SHP77 treated with DMSO at 0.1 percent for 48 hours (cell line): Measurements from ENCODE around the gene SLC51B.
"Not testable (repeated sequence)": the region's sequence is repeated elsewhere in the genome, so short reads cannot be mapped to it uniquely, and the experiment has no call there.

Experiments used
- DNase-seq: peaks from one replicate; lab custom pipeline; 2025; lab: John Stamatoyannopoulos, UW

The SLC51B gene

GRCh38 chr15:65066001-65066634 is 20.9 kb downstream of the SLC51B start:
- no peak for DNase-seq

DNA sequence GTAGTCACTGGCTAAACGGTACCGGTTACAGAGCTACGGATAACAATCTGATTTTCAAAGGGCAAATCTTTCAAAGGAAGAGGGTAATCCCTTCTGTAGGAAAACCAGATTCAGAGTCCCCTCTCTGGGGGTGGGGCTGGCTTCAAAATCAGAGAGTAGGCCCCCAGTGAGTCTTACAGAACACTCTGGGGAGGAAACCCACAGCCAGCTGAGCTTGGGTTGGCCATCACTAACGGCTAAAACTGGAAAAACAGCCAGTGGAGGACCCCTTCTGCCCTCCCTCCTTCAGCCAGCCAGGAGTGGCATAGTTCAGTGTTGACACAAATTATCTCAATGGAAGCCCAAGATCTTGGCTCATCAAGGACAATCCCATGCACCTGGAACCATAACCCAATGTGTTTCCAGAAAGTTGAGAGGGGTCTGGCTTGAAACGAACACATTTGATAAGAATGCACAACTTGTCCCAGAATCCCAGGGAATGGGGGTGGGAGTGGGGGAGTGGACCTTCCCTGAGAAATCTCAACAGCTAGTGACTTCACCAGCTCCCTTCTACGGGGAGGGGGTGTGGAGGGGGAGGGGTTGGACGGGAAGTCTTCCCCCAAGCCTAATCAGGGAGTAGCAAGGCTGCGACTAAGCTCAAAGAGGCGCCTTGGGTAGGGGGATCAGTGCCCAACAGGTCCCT is 21.6 kb downstream of the SLC51B start:
- DNase-seq: no peak

DNA sequence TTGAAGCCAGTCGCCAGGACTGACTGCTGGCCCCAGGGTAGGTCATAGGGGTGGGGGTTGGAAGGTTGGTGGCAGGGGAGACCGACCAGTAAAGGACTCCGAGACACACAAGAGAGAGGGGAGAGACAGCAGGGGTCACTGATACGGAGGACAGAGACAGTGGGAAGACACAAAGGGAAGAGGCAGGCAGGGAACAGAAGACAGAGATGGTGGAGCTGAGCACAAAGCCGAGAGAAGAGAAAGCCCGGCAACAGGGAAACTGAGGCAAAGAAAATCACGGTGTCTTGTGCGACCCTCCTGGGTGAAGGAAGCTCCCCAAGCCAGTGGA is 22.1 kb downstream of the SLC51B start:
- DNase-seq: no peak

- no peak for DNase-seq
Observed at GRCh38 chr15:65067645-65068402, 22.6 kb downstream of the SLC51B start, which contains the start of gene RASL12. Gene RASL12, minus strand, starts transcription at chr15:65067991. Its CDS starts 156 bp downstream, at chr15:65067835.

DNA sequence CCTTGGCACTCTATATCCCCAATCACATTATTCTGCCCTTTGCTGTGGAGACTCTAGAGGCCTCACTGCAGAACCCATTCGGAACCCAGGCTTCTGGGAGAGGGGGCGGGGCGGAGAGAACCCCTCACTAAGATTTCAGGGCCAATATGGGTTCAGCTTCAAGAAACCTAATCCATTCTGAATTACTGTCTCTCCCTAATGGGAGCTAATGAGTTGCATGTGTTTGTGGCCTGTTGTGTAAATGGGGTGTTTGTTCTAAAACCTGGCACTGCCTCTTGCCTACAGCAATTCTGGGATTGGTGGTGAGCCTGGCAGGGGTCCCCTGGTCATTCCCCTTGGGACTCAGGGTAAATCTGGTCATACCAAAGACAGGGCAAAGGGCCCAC is 23.2 kb downstream of the SLC51B start:
- DNase-seq: no peak

GRCh38 chr15:65069179-65069578 is 24.0 kb downstream of the SLC51B start:
- DNase-seq: no peak

DNA sequence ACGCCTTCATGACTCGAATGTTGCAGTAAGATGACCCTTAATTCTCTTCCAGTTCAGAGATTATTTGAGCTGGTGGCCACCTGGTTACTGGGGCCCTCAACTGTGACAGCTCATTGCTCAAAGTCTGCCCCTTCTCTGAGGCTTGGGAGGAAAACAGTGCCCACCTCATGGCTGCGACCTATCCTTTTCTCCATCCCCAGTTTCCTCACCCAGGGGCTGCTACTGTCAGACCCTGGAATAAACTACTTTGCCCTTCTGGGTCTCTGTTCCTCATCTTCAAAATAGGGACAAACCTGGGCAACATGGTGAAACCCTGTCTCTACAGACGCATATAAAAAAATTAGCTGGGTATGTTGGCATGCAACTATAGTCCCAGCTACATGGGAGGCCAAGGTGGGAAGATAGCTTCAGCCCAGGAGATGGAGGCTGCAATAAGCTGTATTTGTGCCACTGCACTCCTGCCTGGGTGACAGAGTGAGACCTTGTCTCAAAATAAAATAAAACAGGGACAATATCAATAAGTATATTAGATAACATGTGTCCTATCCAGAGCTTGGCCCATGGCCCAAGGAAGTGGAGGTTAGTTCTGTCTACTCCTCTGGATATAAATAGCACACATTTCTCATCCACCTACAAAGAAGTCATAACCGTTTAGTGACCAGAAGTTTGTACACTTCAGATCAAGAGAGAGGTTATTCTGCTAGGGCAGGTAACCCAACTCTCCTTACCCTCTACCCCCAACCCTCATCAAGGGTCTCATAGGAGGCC is 24.8 kb downstream of the SLC51B start:
- DNase-seq: no peak

- no peak for DNase-seq
Observed at GRCh38 chr15:65071381-65071811, 26.2 kb downstream of the SLC51B start.

GRCh38 chr15:65072027-65072426 is 26.8 kb downstream of the SLC51B start:
- DNase-seq: no peak

DNA sequence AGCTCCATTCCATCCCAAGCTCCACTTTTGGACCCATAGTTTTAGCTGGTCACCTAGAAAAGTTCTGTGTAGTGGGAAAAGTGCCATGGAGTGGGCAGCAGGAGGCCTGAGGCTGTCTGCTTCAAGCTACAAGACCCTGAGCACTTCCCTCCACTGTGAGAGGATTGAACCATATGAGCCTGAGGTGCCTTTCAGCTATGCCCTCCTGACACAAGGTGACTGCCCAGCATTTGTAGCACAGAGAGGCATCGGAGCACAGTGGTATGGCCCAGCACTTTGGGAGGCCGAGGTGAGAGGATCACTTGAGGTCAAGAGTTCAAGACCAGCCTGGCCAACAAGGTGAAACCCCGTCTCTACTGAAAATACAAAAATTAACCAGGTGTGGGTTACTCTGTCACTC is 27.4 kb downstream of the SLC51B start:
- DNase-seq: no peak

GRCh38 chr15:65074946-65075345 is 29.8 kb downstream of the SLC51B start:
- not testable (repeated sequence) for DNase-seq

GRCh38 chr15:65075607-65076395 is 30.6 kb downstream of the SLC51B start:
- not testable (repeated sequence) for DNase-seq

GRCh38 chr15:65076486-65077290 is 31.5 kb downstream of the SLC51B start, which contains the start of gene KBTBD13:
Gene KBTBD13, plus strand, starts transcription at chr15:65076746. Its CDS starts 70 bp downstream, at chr15:65076816.
- no peak for DNase-seq

DNA sequence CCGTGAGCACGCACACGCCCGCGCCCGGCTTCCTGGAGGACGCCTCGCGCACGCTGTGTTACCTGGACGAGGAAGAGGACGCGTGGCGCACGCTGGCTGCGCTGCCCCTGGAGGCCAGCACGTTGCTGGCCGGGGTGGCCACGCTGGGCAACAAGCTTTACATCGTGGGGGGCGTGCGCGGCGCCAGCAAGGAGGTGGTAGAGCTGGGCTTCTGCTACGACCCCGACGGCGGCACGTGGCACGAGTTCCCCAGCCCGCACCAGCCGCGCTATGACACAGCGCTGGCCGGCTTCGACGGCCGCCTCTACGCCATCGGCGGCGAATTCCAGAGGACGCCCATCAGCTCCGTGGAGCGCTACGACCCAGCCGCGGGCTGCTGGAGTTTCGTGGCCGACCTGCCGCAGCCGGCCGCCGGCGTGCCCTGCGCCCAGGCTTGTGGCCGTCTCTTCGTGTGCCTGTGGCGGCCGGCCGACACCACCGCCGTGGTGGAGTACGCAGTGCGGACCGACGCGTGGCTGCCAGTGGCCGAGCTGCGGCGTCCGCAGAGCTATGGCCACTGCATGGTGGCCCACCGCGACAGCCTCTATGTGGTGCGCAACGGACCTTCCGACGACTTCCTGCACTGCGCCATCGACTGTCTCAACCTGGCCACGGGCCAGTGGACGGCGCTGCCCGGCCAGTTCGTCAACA is 32.2 kb downstream of the SLC51B start:
- DNase-seq: no peak

- no peak for DNase-seq
Observed at GRCh38 chr15:65077981-65078352, 32.8 kb downstream of the SLC51B start.

- DNase-seq: no peak
Observed at GRCh38 chr15:65079580-65079979, 34.4 kb downstream of the SLC51B start.

- no peak for DNase-seq
Observed at GRCh38 chr15:65081270-65081669, 36.1 kb downstream of the SLC51B start.

GRCh38 chr15:65081758-65082157 is 36.6 kb downstream of the SLC51B start:
- DNase-seq: no peak

DNA sequence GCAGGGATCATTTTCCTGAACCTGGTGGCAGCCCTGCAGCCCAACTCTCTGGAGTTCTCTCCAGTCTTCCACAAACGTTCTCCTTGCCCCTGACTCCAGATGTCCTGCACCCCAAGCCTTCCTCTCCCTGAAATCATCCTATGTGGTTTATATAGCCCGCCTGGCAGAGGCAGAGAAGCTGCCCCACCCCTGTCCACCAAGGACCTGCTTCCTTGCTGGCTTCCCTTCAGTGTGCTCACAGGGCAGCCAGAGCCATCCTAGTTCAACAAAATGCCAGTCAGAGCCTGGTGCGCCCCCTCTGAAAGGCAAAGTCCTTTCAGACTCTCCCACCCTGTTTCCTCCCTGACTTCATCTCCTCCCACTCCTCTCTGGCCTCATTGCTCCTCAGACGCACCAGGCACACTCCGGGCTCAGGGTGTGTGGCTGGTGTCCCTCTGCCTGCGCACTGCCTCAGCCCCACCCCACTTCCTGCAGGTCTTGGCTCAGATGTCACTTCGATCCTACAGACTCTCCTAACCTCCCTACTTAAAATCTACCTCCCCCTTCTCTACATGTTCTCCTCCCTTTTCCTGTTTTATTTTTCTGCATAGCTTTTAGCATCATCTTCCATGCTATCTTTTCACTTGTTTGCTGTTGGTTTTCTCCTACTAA is 37.2 kb downstream of the SLC51B start:
- DNase-seq: no peak
